ENCODE measurements around the gene HEPHL1.

The HEPHL1 gene

GRCh38 chr11:94023856-94024255, 2.7 kb downstream of the HEPHL1 start:
- Histone ChIP-seq H3K36me3 (ENCODE audit: low read length) (no peaks in the 10 kb centered on the region), H3K27ac (ENCODE audit: low read depth, low read length) (no peak overlapping the region), H2AFZ (ENCODE audit: low read depth, low read length, severe bottlenecking) (no peak overlapping the region), H3K27me3 (ENCODE audit: low read length) (no peaks in the 10 kb centered on the region), H3K9me2 (replicated peaks; ENCODE audit: insufficient read depth, low read length) (no peaks in the 10 kb centered on the region), H4K20me1 (ENCODE audit: low read depth, low read length) (no peaks in the 10 kb centered on the region), H3K79me2 (ENCODE audit: insufficient read depth, low read length) (no peaks in the 10 kb centered on the region), H3K9ac (ENCODE audit: low read length) (no peak overlapping the region), H3K4me2 (ENCODE audit: low read depth, low read length, poor library complexity, severe bottlenecking) (no peak overlapping the region), H3F3A (ENCODE audit: insufficient read depth) (no peaks in the 10 kb centered on the region), H3K9me3 (ENCODE audit: insufficient read depth, low read length) (no peaks in the 10 kb centered on the region), H3K4me3 (ENCODE audit: insufficient read depth, low read length, poor library complexity, severe bottlenecking) (no peak overlapping the region)
- TF ChIP-seq CTCF (IDR thresholded peaks at IDR 0.05; ENCODE audit: insufficient read depth, low read length, poor library complexity, severe bottlenecking), result no peak
- no peak for TF ChIP-seq EZH2phosphoT487 (conservative IDR thresholded peaks at IDR 0.05; ENCODE audit: low read length)

GRCh38 chr11:94024547-94024946, 3.4 kb downstream of the HEPHL1 start:
- no peaks in the 10 kb centered on the region for H4K20me1 ChIP-seq (ENCODE audit: low read depth, low read length)
- no peaks in the 10 kb centered on the region for H3K79me2 ChIP-seq (ENCODE audit: insufficient read depth, low read length)
- H3K27ac ChIP-seq (ENCODE audit: low read depth, low read length), result no peak overlapping the region
- H3K27me3 ChIP-seq (ENCODE audit: low read length), result no peaks in the 10 kb centered on the region
- TF ChIP-seq CTCF (IDR thresholded peaks at IDR 0.05; ENCODE audit: insufficient read depth, low read length, poor library complexity, severe bottlenecking) (no peak), EZH2phosphoT487 (conservative IDR thresholded peaks at IDR 0.05; ENCODE audit: low read length) (no peak)
- no peak overlapping the region for H3K4me2 ChIP-seq (ENCODE audit: low read depth, low read length, poor library complexity, severe bottlenecking)
- H3K9ac ChIP-seq (ENCODE audit: low read length), result no peak overlapping the region
- H3F3A ChIP-seq (ENCODE audit: insufficient read depth), result no peaks in the 10 kb centered on the region
- H3K36me3 ChIP-seq (ENCODE audit: low read length), result no peaks in the 10 kb centered on the region
- no peak overlapping the region for H3K4me3 ChIP-seq (ENCODE audit: insufficient read depth, low read length, poor library complexity, severe bottlenecking)
- H2AFZ ChIP-seq (ENCODE audit: low read depth, low read length, severe bottlenecking), result no peak overlapping the region
- H3K9me2 ChIP-seq (replicated peaks; ENCODE audit: insufficient read depth, low read length), result no peaks in the 10 kb centered on the region
- H3K9me3 ChIP-seq (ENCODE audit: insufficient read depth, low read length), result no peaks in the 10 kb centered on the region

- Histone ChIP-seq H4K20me1 (ENCODE audit: low read depth, low read length) (no peaks in the 10 kb centered on the region), H3K27ac (ENCODE audit: low read depth, low read length) (no peak overlapping the region), H3K9ac (ENCODE audit: low read length) (no peak overlapping the region), H2AFZ (ENCODE audit: low read depth, low read length, severe bottlenecking) (no peak overlapping the region), H3K27me3 (ENCODE audit: low read length) (no peaks in the 10 kb centered on the region), H3F3A (ENCODE audit: insufficient read depth) (no peaks in the 10 kb centered on the region), H3K36me3 (ENCODE audit: low read length) (no peaks in the 10 kb centered on the region), H3K79me2 (ENCODE audit: insufficient read depth, low read length) (no peaks in the 10 kb centered on the region), H3K9me3 (ENCODE audit: insufficient read depth, low read length) (no peaks in the 10 kb centered on the region), H3K4me2 (ENCODE audit: low read depth, low read length, poor library complexity, severe bottlenecking) (no peak overlapping the region), H3K4me3 (ENCODE audit: insufficient read depth, low read length, poor library complexity, severe bottlenecking) (no peak overlapping the region), H3K9me2 (replicated peaks; ENCODE audit: insufficient read depth, low read length) (no peaks in the 10 kb centered on the region)
- TF ChIP-seq EZH2phosphoT487 (conservative IDR thresholded peaks at IDR 0.05; ENCODE audit: low read length) (no peak), CTCF (IDR thresholded peaks at IDR 0.05; ENCODE audit: insufficient read depth, low read length, poor library complexity, severe bottlenecking) (no peak)
Observed at GRCh38 chr11:94025690-94026394, 4.7 kb downstream of the HEPHL1 start.

Measured in SU-DHL-6 (cell line).